Measurements from ENCODE around the gene ACSM3.

GRCh38 chr16:20812510-20812909, 48.7 kb downstream of the ACSM3 start:
- no peak for TF ChIP-seq POLR2A (IDR thresholded peaks at IDR 0.05)
- TF ChIP-seq CTCF (IDR thresholded peaks at IDR 0.05): no peak
